Caco-2 (cell line): ENCODE results near the gene NARF. TPM values are rescaled to one million over a fixed set of nuclear protein-coding genes. Genes with fewer than 3 reads are reported as not detected.

Experiments
- BruUV-seq: library from RNA; stranded (reverse); fragments of 400-500 nt; replicated peaks from 2 replicates; lab custom pipeline; 2021; lab: Mats Ljungman, UMichigan
- CTCF ChIA-PET: fragments of 300-600 bp; sonication (Branson Sonifier 250); formaldehyde crosslinking; loops from one replicate; lab custom pipeline; 2022; ENCODE audit warnings: antibody characterized with exemption; lab: Charles Lee
- POLR2A ChIA-PET: fragments of 300-600 bp; sonication (Branson Sonifier 250); formaldehyde crosslinking; loops from one replicate; lab custom pipeline; 2022; ENCODE audit warnings: antibody characterized with exemption; lab: Charles Lee
- DNase-seq, 2 experiments: peaks; one replicate each; pipeline versions ENCODE4 v3.0.0 to v3.0.0-alpha.2; 2020 to 2022
- H3K27me3 ChIP-seq: replicated peaks from 2 replicates; pipeline ENCODE4 v1.6.0; 2011; ENCODE audit warnings: low read length; ENCODE audit not compliant: control insufficient read depth, insufficient read depth
- H3K36me3 ChIP-seq: 2 replicates; pipeline ENCODE4 v1.5.1; 2011; ENCODE audit warnings: low read length; ENCODE audit not compliant: control insufficient read depth, insufficient read depth
- H3K4me1 ChIP-seq: fragments of 250-450 bp; sonication (Bioruptor Pico); 2 replicates; pipeline ENCODE4 v1.5.1; 2020; ENCODE audit warnings: mild to moderate bottlenecking
- H3K4me3 ChIP-seq: 2 replicates; pipeline ENCODE4 v1.5.1; 2011; ENCODE audit warnings: low read depth, mild to moderate bottlenecking, control low read depth, low read length
- H3K9me3 ChIP-seq: fragments of 250-450 bp; sonication (Bioruptor Pico); 2 replicates; pipeline ENCODE4 v1.5.1; 2020; ENCODE audit warnings: mild to moderate bottlenecking, moderate library complexity
- H3K27ac Mint-ChIP-seq: one replicate; pipeline ENCODE4 v1.8.0; 2022; ENCODE audit warnings: mixed read lengths; ENCODE audit not compliant: unreplicated experiment
- H3K27me3 Mint-ChIP-seq: one replicate; pipeline ENCODE4 v1.8.0; 2022; ENCODE audit warnings: mixed read lengths; ENCODE audit not compliant: insufficient read depth, unreplicated experiment
- H3K36me3 Mint-ChIP-seq: one replicate; pipeline ENCODE4 v1.8.0; 2022; ENCODE audit warnings: mild to moderate bottlenecking, mixed read lengths; ENCODE audit not compliant: insufficient read depth, unreplicated experiment
- H3K4me1 Mint-ChIP-seq: one replicate; pipeline ENCODE4 v1.8.0; 2022; ENCODE audit warnings: low read depth, mixed read lengths; ENCODE audit not compliant: unreplicated experiment
- H3K4me3 Mint-ChIP-seq: one replicate; pipeline ENCODE4 v1.8.0; 2022; ENCODE audit warnings: mild to moderate bottlenecking, moderate library complexity, mixed read lengths; ENCODE audit not compliant: unreplicated experiment
- H3K9me3 Mint-ChIP-seq: one replicate; pipeline ENCODE4 v1.8.0; 2022; ENCODE audit warnings: mixed read lengths; ENCODE audit not compliant: unreplicated experiment
- CTCF ChIP-seq, 2 experiments: fragments of 200-600 bp in 1 of 2; IDR thresholded peaks; 1 replicate in 1 of 2; 2 replicates in 1 of 2; pipeline versions ENCODE4 v1.5.1 to v1.8.0; 2011 to 2022; ENCODE audit warnings: antibody characterized with exemption in 1 of 2, control low read depth in 1 of 2, inconsistent platforms in 1 of 2, low read depth in 1 of 2, low read length in 1 of 2, mild to moderate bottlenecking in 1 of 2, moderate library complexity in 1 of 2; ENCODE audit not compliant: insufficient read depth in 1 of 2, severe bottlenecking in 1 of 2, unreplicated experiment in 1 of 2
- intact Hi-C: fragments of 100-400 bp; cut with micrococcal nuclease; formaldehyde crosslinking; loops from one replicate; pipeline ENCODE4 v1.10.0; 2022; ENCODE audit not compliant: unreplicated experiment
- total RNA-seq: library from RNA; stranded (reverse); gene quantifications from 2 replicates; pipeline ENCODE4 v1.2.3, GENCODE V29; 2022

Gene NARF
- total RNA-seq, 1 experiment from 2014 or later = 62.1 TPM

- no peak overlapping the region for H3K4me3 Mint-ChIP-seq
- peaks cover 52% of the 10 kb centered on the region for H3K36me3 Mint-ChIP-seq
- no peaks in the 10 kb centered on the region for H3K27me3 Mint-ChIP-seq
- H3K4me1 ChIP-seq = peaks cover 28% of the 10 kb centered on the region
- H3K9me3 ChIP-seq = no peaks in the 10 kb centered on the region
- intact Hi-C loops = no loop called here
- TF ChIP-seq CTCF (IDR thresholded peaks at IDR 0.05; ENCODE audit: insufficient read depth in 1 of 2, low read depth in 1 of 2, low read length in 1 of 2, severe bottlenecking in 1 of 2, unreplicated experiment in 1 of 2) = peak in 1 of 2 experiments; percentile 10
- ChIA-PET POLR2A (no interaction called here), CTCF (interaction anchor here (0.7 kb wide), 2 partner anchors 90 to 425 kb away, joined by 3 to 4 read pairs; no protein-coding TSS in a partner anchor)
- no TSS peak for BruUV-seq
- H3K4me1 Mint-ChIP-seq = peaks cover 26% of the 10 kb centered on the region
- H3K27me3 ChIP-seq = no peaks in the 10 kb centered on the region
- no peak overlapping the region for H3K4me3 ChIP-seq
- no peaks in the 10 kb centered on the region for H3K9me3 Mint-ChIP-seq
- H3K36me3 ChIP-seq = no peaks in the 10 kb centered on the region; the same call in 1 of the 2 replicates
- H3K27ac Mint-ChIP-seq = peak overlapping the region; percentile 68
- DNase-seq = no peak
Observed at GRCh38 chr17:82528484-82529265, 70.1 kb downstream of the NARF start.

GRCh38 chr17:82529914-82530300 lies 71.4 kb downstream of the NARF start:
- no peak overlapping the region for H3K27ac Mint-ChIP-seq
- Histone ChIP-seq H3K36me3 (no peaks in the 10 kb centered on the region; the same call in 1 of the 2 replicates), H3K4me3 (no peak overlapping the region), H3K4me1 (peaks cover 29% of the 10 kb centered on the region), H3K27me3 (no peaks in the 10 kb centered on the region), H3K9me3 (no peaks in the 10 kb centered on the region)
- CTCF ChIA-PET = interaction anchor here (0.8 kb wide), 1 partner anchor 31 kb away, joined by 5 read pairs; no protein-coding TSS in a partner anchor
- DNase-seq = no peak
- intact Hi-C loops = no loop called here
- no peak for TF ChIP-seq CTCF (IDR thresholded peaks at IDR 0.05; ENCODE audit: insufficient read depth in 1 of 2, low read depth in 1 of 2, low read length in 1 of 2, severe bottlenecking in 1 of 2, unreplicated experiment in 1 of 2)
- no peaks in the 10 kb centered on the region for H3K27me3 Mint-ChIP-seq
- peaks cover 34% of the 10 kb centered on the region for H3K4me1 Mint-ChIP-seq
- BruUV-seq = no TSS peak
- H3K36me3 Mint-ChIP-seq = peaks cover 43% of the 10 kb centered on the region
- H3K4me3 Mint-ChIP-seq = no peak overlapping the region
- H3K9me3 Mint-ChIP-seq = no peaks in the 10 kb centered on the region
- POLR2A ChIA-PET = no interaction called here

- no peaks in the 10 kb centered on the region for H3K36me3 ChIP-seq
- no peak overlapping the region for H3K4me3 Mint-ChIP-seq
- no peaks in the 10 kb centered on the region for H3K9me3 ChIP-seq
- ChIA-PET POLR2A (interaction anchor here (0.9 kb wide), 1 partner anchor 9 kb away, joined by 3 read pairs; no protein-coding TSS in a partner anchor), CTCF (interaction anchor here (0.7 kb wide), 1 partner anchor 22 kb away, joined by 3 read pairs; no protein-coding TSS in a partner anchor)
- H3K27me3 Mint-ChIP-seq = no peaks in the 10 kb centered on the region
- H3K4me3 ChIP-seq = no peak overlapping the region
- DNase-seq = no peak
- no peaks in the 10 kb centered on the region for H3K9me3 Mint-ChIP-seq
- BruUV-seq = no TSS peak
- H3K4me1 ChIP-seq = peaks cover 36% of the 10 kb centered on the region
- peak overlapping the region; percentile 74 for H3K27ac Mint-ChIP-seq
- peaks cover 50% of the 10 kb centered on the region for H3K36me3 Mint-ChIP-seq
- H3K27me3 ChIP-seq = no peaks in the 10 kb centered on the region
- no peak for TF ChIP-seq CTCF (IDR thresholded peaks at IDR 0.05; ENCODE audit: insufficient read depth in 1 of 2, low read depth in 1 of 2, low read length in 1 of 2, severe bottlenecking in 1 of 2, unreplicated experiment in 1 of 2)
- peaks cover 39% of the 10 kb centered on the region for H3K4me1 Mint-ChIP-seq
- intact Hi-C loops = no loop called here
Observed at GRCh38 chr17:82531431-82531881, 72.9 kb downstream of the NARF start.
